HUES64 (cell line): Measurements from ENCODE around the gene BASP1.

Experiments
- H3K27ac ChIP-seq: 2 replicates; pipeline ENCODE4 v1.7.0; 2013; ENCODE audit warnings: low read depth, low read length, inconsistent platforms
- H3K27me3 ChIP-seq: 2 replicates; pipeline ENCODE4 v1.6.1; 2013; ENCODE audit warnings: mild to moderate bottlenecking, low read length; ENCODE audit not compliant: insufficient read depth
- H3K36me3 ChIP-seq: 2 replicates; pipeline ENCODE4 v1.6.1; 2013; ENCODE audit warnings: mild to moderate bottlenecking, low read length; ENCODE audit not compliant: insufficient read depth
- H3K4me1 ChIP-seq: 2 replicates; pipeline ENCODE4 v1.6.1; 2013; ENCODE audit warnings: mild to moderate bottlenecking, low read length, moderate library complexity; ENCODE audit not compliant: insufficient read depth
- H3K4me3 ChIP-seq: 2 replicates; pipeline ENCODE4 v1.5.1; 2013; ENCODE audit warnings: mild to moderate bottlenecking, low read length, moderate library complexity
- H3K9ac ChIP-seq: 2 replicates; pipeline ENCODE4 v1.6.1; 2013; ENCODE audit warnings: mild to moderate bottlenecking, low read depth, low read length
- H3K9me3 ChIP-seq: 2 replicates; pipeline ENCODE4 v1.6.1; 2013; ENCODE audit warnings: low read depth, low read length; ENCODE audit not compliant: insufficient read depth
- WGBS: fragments of 150-250, 120-280 bp; methylation state at CpG from one replicate; pipeline ENCODE4 v1.1.7; 2013; ENCODE audit warnings: missing lambda C conversion rate; 5-methylcytosine and 5-hydroxymethylcytosine counted together

The BASP1 gene

GRCh38 chr5:17192191-17192590, 25.2 kb upstream of the BASP1 start:
- Histone ChIP-seq H3K9me3 (no peaks in the 10 kb centered on the region), H3K36me3 (no peaks in the 10 kb centered on the region), H3K4me3 (no peak overlapping the region), H3K27ac (no peak overlapping the region), H3K9ac (no peak overlapping the region), H3K27me3 (no peaks in the 10 kb centered on the region), H3K4me1 (peaks cover 8% of the 10 kb centered on the region; the same call in 1 of the 2 replicates)
- 80% methylated on average over 5 of the region's 5 CpGs for WGBS

- Histone ChIP-seq H3K36me3 (no peaks in the 10 kb centered on the region), H3K4me3 (no peak overlapping the region), H3K9me3 (peaks cover 6% of the 10 kb centered on the region; the same call in 1 of the 2 replicates), H3K4me1 (peaks cover 3% of the 10 kb centered on the region; the same call in 1 of the 2 replicates), H3K27ac (no peak overlapping the region), H3K9ac (no peak overlapping the region), H3K27me3 (no peaks in the 10 kb centered on the region)
- 96% methylated on average over 5 of the region's 5 CpGs for WGBS
These were observed 21.4 kb upstream of the BASP1 start for GRCh38 chr5:17196024-17196423.

GRCh38 chr5:17196697-17197096, 20.7 kb upstream of the BASP1 start:
- Histone ChIP-seq H3K36me3 (no peaks in the 10 kb centered on the region), H3K9ac (no peak overlapping the region), H3K4me3 (no peak overlapping the region), H3K4me1 (no peaks in the 10 kb centered on the region), H3K27ac (no peak overlapping the region), H3K9me3 (peaks cover 6% of the 10 kb centered on the region; the same call in 1 of the 2 replicates), H3K27me3 (no peaks in the 10 kb centered on the region)
- 87% methylated on average over 4 of the region's 5 CpGs for WGBS

- no peak overlapping the region for H3K27ac ChIP-seq
- no peaks in the 10 kb centered on the region for H3K36me3 ChIP-seq
- no peak overlapping the region for H3K9ac ChIP-seq
- H3K4me1 ChIP-seq = 0 out of 2 replicates have a peak, but pooled peaks cover 4% of the 10 kb centered on the region
- no peaks in the 10 kb centered on the region for H3K9me3 ChIP-seq
- H3K4me3 ChIP-seq = no peak overlapping the region
- H3K27me3 ChIP-seq = no peaks in the 10 kb centered on the region
- 73% methylated on average over 10 of the region's 10 CpGs for WGBS
These were observed 13.9 kb upstream of the BASP1 start for GRCh38 chr5:17203329-17204132.

- H3K4me1 ChIP-seq = 0 out of 2 replicates have a peak, but pooled peaks cover 4% of the 10 kb centered on the region
- no peaks in the 10 kb centered on the region for H3K27me3 ChIP-seq
- no peak overlapping the region for H3K9ac ChIP-seq
- H3K27ac ChIP-seq = no peak overlapping the region
- WGBS = 82% methylated on average over 6 of the region's 6 CpGs
- H3K36me3 ChIP-seq = no peaks in the 10 kb centered on the region
- H3K4me3 ChIP-seq = no peak overlapping the region
- H3K9me3 ChIP-seq = no peaks in the 10 kb centered on the region
These were observed 13.3 kb upstream of the BASP1 start for GRCh38 chr5:17204133-17204489.

GRCh38 chr5:17206021-17206420, 11.4 kb upstream of the BASP1 start:
- H3K9ac ChIP-seq = no peak overlapping the region
- H3K4me1 ChIP-seq = 0 out of 2 replicates have a peak, but pooled peaks cover 4% of the 10 kb centered on the region
- no peak overlapping the region for H3K4me3 ChIP-seq
- H3K27me3 ChIP-seq = no peaks in the 10 kb centered on the region
- H3K9me3 ChIP-seq = no peaks in the 10 kb centered on the region
- H3K27ac ChIP-seq = no peak overlapping the region
- no peaks in the 10 kb centered on the region for H3K36me3 ChIP-seq

- H3K36me3 ChIP-seq = no peaks in the 10 kb centered on the region
- no peaks in the 10 kb centered on the region for H3K27me3 ChIP-seq
- no peaks in the 10 kb centered on the region for H3K9me3 ChIP-seq
- 94% methylated on average over 4 of the region's 4 CpGs for WGBS
- peaks cover 38% of the 10 kb centered on the region for H3K4me1 ChIP-seq
- H3K9ac ChIP-seq = no peak overlapping the region
- no peak overlapping the region for H3K27ac ChIP-seq
- H3K4me3 ChIP-seq = no peak overlapping the region
These were observed 5.2 kb upstream of the BASP1 start for GRCh38 chr5:17212191-17212590.

GRCh38 chr5:17212996-17213395, 4.4 kb upstream of the BASP1 start:
- Histone ChIP-seq H3K36me3 (no peaks in the 10 kb centered on the region), H3K27me3 (no peaks in the 10 kb centered on the region), H3K9me3 (no peaks in the 10 kb centered on the region), H3K4me3 (no peak overlapping the region), H3K4me1 (peaks cover 36% of the 10 kb centered on the region), H3K27ac (no peak overlapping the region), H3K9ac (no peak overlapping the region)
- 87% methylated on average over 3 of the region's 3 CpGs for WGBS

GRCh38 chr5:17213938-17214337, 3.5 kb upstream of the BASP1 start:
- H3K27ac ChIP-seq = no peak overlapping the region
- WGBS = 60% methylated on average over 2 of the region's 2 CpGs
- no peaks in the 10 kb centered on the region for H3K27me3 ChIP-seq
- peaks cover 34% of the 10 kb centered on the region for H3K4me1 ChIP-seq
- H3K36me3 ChIP-seq = no peaks in the 10 kb centered on the region
- H3K9ac ChIP-seq = no peak overlapping the region
- H3K9me3 ChIP-seq = no peaks in the 10 kb centered on the region
- H3K4me3 ChIP-seq = no peak overlapping the region

GRCh38 chr5:17214893-17215292, 2.5 kb upstream of the BASP1 start:
- 93% methylated on average over 2 of the region's 2 CpGs for WGBS
- H3K9me3 ChIP-seq = no peaks in the 10 kb centered on the region
- no peaks in the 10 kb centered on the region for H3K36me3 ChIP-seq
- no peaks in the 10 kb centered on the region for H3K27me3 ChIP-seq
- no peak overlapping the region for H3K9ac ChIP-seq
- no peak overlapping the region for H3K4me3 ChIP-seq
- no peak overlapping the region for H3K27ac ChIP-seq
- H3K4me1 ChIP-seq = peaks cover 42% of the 10 kb centered on the region

- H3K9me3 ChIP-seq = no peaks in the 10 kb centered on the region
- no peak overlapping the region for H3K27ac ChIP-seq
- no peaks in the 10 kb centered on the region for H3K36me3 ChIP-seq
- H3K9ac ChIP-seq = no peak overlapping the region
- peak overlapping the region; percentile 81 for H3K4me3 ChIP-seq
- WGBS = 84% methylated on average over 2 of the region's 2 CpGs
- peaks cover 47% of the 10 kb centered on the region for H3K4me1 ChIP-seq
- no peaks in the 10 kb centered on the region for H3K27me3 ChIP-seq
These were observed 2.1 kb upstream of the BASP1 start for GRCh38 chr5:17215361-17215760.
